Gastrocnemius medialis (tissue), 4 donors: ENCODE measurements around the gene TET3. TPM values are rescaled to one million over a fixed set of nuclear protein-coding genes. Genes with fewer than 3 reads are reported as not detected.

ENCODE experiments used
- ATAC-seq, 2 donors: fragments of 150-250 bp; one replicate each; pipeline ENCODE4 v1.9.1; 2016
- DNase-seq, 2 donors: peaks; one replicate each; pipeline ENCODE4 v3.0.0-alpha.2; 2019
- H3K27ac ChIP-seq, 4 donors: fragments of 200-600 bp; sonication (generic); 1 replicate in 1 of 4; 2 replicates in 3 of 4; pipeline ENCODE4 v1.5.1; 2016 to 2018; ENCODE audit warnings: mild to moderate bottlenecking in 2 of 4, moderate library complexity in 1 of 4
- H3K27me3 ChIP-seq, 3 donors: fragments of 200-600 bp; sonication (generic) in 2 of 3; 1 replicate in 1 of 3; 2 replicates in 2 of 3; pipeline versions ENCODE4 v1.5.1 to v1.6.0; 2016 to 2019; ENCODE audit warnings: mild to moderate bottlenecking in 1 of 3, moderate library complexity in 1 of 3
- H3K36me3 ChIP-seq, 2 donors: fragments of 200-600 bp; sonication (generic) in 1 of 2; one replicate each; pipeline ENCODE4 v1.5.1; 2017 to 2018
- H3K4me1 ChIP-seq, 2 donors: fragments of 200-600 bp; sonication (generic) in 1 of 2; one replicate each; pipeline ENCODE4 v1.5.1; 2016 to 2017; ENCODE audit warnings: mild to moderate bottlenecking in 2 of 2
- H3K4me3 ChIP-seq, 4 donors: fragments of 200-600 bp; sonication (generic) in 3 of 4; 1 replicate in 1 of 4; 2 replicates in 3 of 4; pipeline ENCODE4 v1.5.1; 2016 to 2019; ENCODE audit warnings: mild to moderate bottlenecking in 2 of 4
- H3K9me3 ChIP-seq, 3 donors: fragments of 200-600 bp; sonication (generic) in 2 of 3; 1 replicate in 1 of 3; 2 replicates in 2 of 3; pipeline ENCODE4 v1.5.1; 2016 to 2019
- CTCF ChIP-seq, 5 experiments: fragments of 450-650 bp in 3 of 5; fragments of 200-600 bp in 2 of 5; sonication (generic) in 2 of 5; IDR thresholded peaks in 4 of 5; conservative IDR thresholded peaks in 1 of 5; 1 replicate in 4 of 5; 2 replicates in 1 of 5; pipeline ENCODE4 v1.5.1; 2016 to 2019; ENCODE audit warnings: antibody characterized with exemption in 5 of 5, mild to moderate bottlenecking in 3 of 5, moderate library complexity in 3 of 5
- POLR2A ChIP-seq, 2 donors: fragments of 450-650 bp; IDR thresholded peaks; one replicate each; pipeline ENCODE4 v1.6.1; 2017; ENCODE audit warnings: antibody characterized with exemption in 2 of 2, mild to moderate bottlenecking in 2 of 2, moderate library complexity in 2 of 2
- in situ Hi-C, 4 donors: fragments of 200-750 bp; cut with MboI; loops; one replicate each; pipeline versions ENCODE4 v1.15.0 to v1.8.0; 2017; ENCODE audit warnings: low sequenced_read_pairs in 4 of 4
- intact Hi-C: fragments of 100-400 bp; cut with DNase I; formaldehyde crosslinking; loops from one replicate; pipeline ENCODE4 v1.15.1; 2023; ENCODE audit warnings: low total_unique reads
- total RNA-seq, 4 donors: library from RNA; depleted of rRNA; stranded (reverse); fragments of >200 nt; gene quantifications; one replicate each; pipeline versions ENCODE4 v1.1.0 to v1.2.3, GENCODE V29; 2016

The TET3 gene
- total RNA-seq: 1 to 10 TPM; 2.1 to 3.3 (median 2.9) TPM

- ATAC-seq (peak; percentile 64 to 74), DNase-seq (no peak)
- Histone ChIP-seq H3K27me3 (no peaks in the 10 kb centered on the region), H3K9me3 (no peaks in the 10 kb centered on the region), H3K36me3 (no peaks in the 10 kb centered on the region), H3K4me1 (peaks cover 41 to 49% of the 10 kb centered on the region in 2 donors), H3K4me3 (peak within 1 kb of the TSS; percentile 58 to 71 (median 65)), H3K27ac (peak within 1 kb of the TSS; percentile 27 to 62 (median 41))
- TF ChIP-seq POLR2A (IDR thresholded peaks at IDR 0.05) (peak in 1 of 2 donors; percentile 51), CTCF (IDR thresholded peaks at IDR 0.05 in 4 of 5, conservative IDR thresholded peaks at IDR 0.05 in 1 of 5) (no peak)
- in situ Hi-C loops: no loop called here
- intact Hi-C loops: loop anchor here (2.0 to 10.0 kb wide), 2 partner anchors 58 to 160 kb away; partner anchors contain the start of genes DGUOK and STAMBP
Measured at GRCh38 chr2:73984203-73984921, at the start of gene TET3. TET3 (plus strand) TSS chr2:73984910; CDS start chr2:73986404, 1,494 bp downstream.

- in situ Hi-C loops: no loop called here
- ATAC-seq: no peak
- no peaks in the 10 kb centered on the region for H3K9me3 ChIP-seq
- DNase-seq: no peak
- H3K4me3 ChIP-seq: no peak overlapping the region
- no peak overlapping the region for H3K27ac ChIP-seq
- H3K4me1 ChIP-seq: peaks cover 4 to 8% of the 10 kb centered on the region in 2 donors
- TF ChIP-seq POLR2A (IDR thresholded peaks at IDR 0.05) (no peak), CTCF (IDR thresholded peaks at IDR 0.05 in 4 of 5, conservative IDR thresholded peaks at IDR 0.05 in 1 of 5) (no peak)
- no peaks in the 10 kb centered on the region for H3K27me3 ChIP-seq
- no peaks in the 10 kb centered on the region for H3K36me3 ChIP-seq
- intact Hi-C loops: no loop called here
Measured at GRCh38 chr2:73935641-73936040, 49.1 kb upstream of the TET3 start.

- DNase-seq (no peak), ATAC-seq (no peak)
- intact Hi-C loops (no loop called here), in situ Hi-C loops (no loop called here)
- no peaks in the 10 kb centered on the region for H3K36me3 ChIP-seq
- no peaks in the 10 kb centered on the region for H3K27me3 ChIP-seq
- TF ChIP-seq POLR2A (IDR thresholded peaks at IDR 0.05): no peak
- no peak overlapping the region for H3K27ac ChIP-seq
- peaks cover 4 to 8% of the 10 kb centered on the region in 2 donors for H3K4me1 ChIP-seq
- H3K4me3 ChIP-seq: no peak overlapping the region
- no peaks in the 10 kb centered on the region for H3K9me3 ChIP-seq
Measured at GRCh38 chr2:73937103-73937885, 47.4 kb upstream of the TET3 start.

- Histone ChIP-seq H3K36me3 (no peaks in the 10 kb centered on the region), H3K9me3 (no peaks in the 10 kb centered on the region), H3K27ac (no peak overlapping the region), H3K4me1 (peaks cover 4 to 8% of the 10 kb centered on the region in 2 donors), H3K4me3 (no peak overlapping the region), H3K27me3 (no peaks in the 10 kb centered on the region)
- ATAC-seq: no peak
- no peak for DNase-seq
- in situ Hi-C loops: no loop called here
- intact Hi-C loops: no loop called here
- TF ChIP-seq CTCF (IDR thresholded peaks at IDR 0.05 in 4 of 5, conservative IDR thresholded peaks at IDR 0.05 in 1 of 5) (no peak), POLR2A (IDR thresholded peaks at IDR 0.05) (no peak)
Measured at GRCh38 chr2:73937899-73938298, 46.8 kb upstream of the TET3 start.

GRCh38 chr2:73938718-73939352 is 45.9 kb upstream of the TET3 start:
- H3K4me1 ChIP-seq: peaks cover 4 to 8% of the 10 kb centered on the region in 2 donors
- H3K9me3 ChIP-seq: no peaks in the 10 kb centered on the region
- intact Hi-C loops (no loop called here), in situ Hi-C loops (no loop called here)
- no peaks in the 10 kb centered on the region for H3K36me3 ChIP-seq
- no peaks in the 10 kb centered on the region for H3K27me3 ChIP-seq
- no peak for DNase-seq
- no peak overlapping the region for H3K4me3 ChIP-seq
- no peak for ATAC-seq
- H3K27ac ChIP-seq: no peak overlapping the region
- TF ChIP-seq POLR2A (IDR thresholded peaks at IDR 0.05) (no peak), CTCF (IDR thresholded peaks at IDR 0.05 in 4 of 5, conservative IDR thresholded peaks at IDR 0.05 in 1 of 5) (no peak)
